ENCODE data around the gene C21orf58.

The C21orf58 gene

GRCh38 chr21:46362946-46363345 is 39.3 kb upstream of the C21orf58 start:
- Histone ChIP-seq H3K36me3 (ENCODE audit: insufficient read depth, low read length) (peaks cover 31% of the 10 kb centered on the region), H3K4me3 (ENCODE audit: low read depth in 1 of 2, low read length in 2 of 2) (no peak overlapping the region), H3K27me3 (ENCODE audit: control insufficient read depth in 1 of 2, insufficient read depth in 2 of 2, low read length in 2 of 2) (no peaks in the 10 kb centered on the region), H3K4me1 (ENCODE audit: insufficient read depth, low read length) (no peaks in the 10 kb centered on the region), H3K9ac (ENCODE audit: low read length) (no peak overlapping the region), H3K27ac (ENCODE audit: low read depth, low read length) (no peak overlapping the region), H3K9me3 (ENCODE audit: low read length) (no peaks in the 10 kb centered on the region)

GRCh38 chr21:46361935-46362334 is 38.3 kb upstream of the C21orf58 start:
- Histone ChIP-seq H3K9ac (ENCODE audit: low read length) (no peak overlapping the region), H3K4me3 (ENCODE audit: low read depth in 1 of 2, low read length in 2 of 2) (no peak overlapping the region), H3K4me1 (ENCODE audit: insufficient read depth, low read length) (no peaks in the 10 kb centered on the region), H3K27me3 (ENCODE audit: control insufficient read depth in 1 of 2, insufficient read depth in 2 of 2, low read length in 2 of 2) (no peaks in the 10 kb centered on the region), H3K36me3 (ENCODE audit: insufficient read depth, low read length) (peaks cover 36% of the 10 kb centered on the region), H3K27ac (ENCODE audit: low read depth, low read length) (no peak overlapping the region), H3K9me3 (ENCODE audit: low read length) (no peaks in the 10 kb centered on the region)

- Histone ChIP-seq H3K9me3 (ENCODE audit: low read length) (no peaks in the 10 kb centered on the region), H3K4me3 (ENCODE audit: low read depth in 1 of 2, low read length in 2 of 2) (no peak overlapping the region), H3K36me3 (ENCODE audit: insufficient read depth, low read length) (peaks cover 35% of the 10 kb centered on the region), H3K9ac (ENCODE audit: low read length) (no peak overlapping the region), H3K4me1 (ENCODE audit: insufficient read depth, low read length) (no peaks in the 10 kb centered on the region), H3K27me3 (ENCODE audit: control insufficient read depth in 1 of 2, insufficient read depth in 2 of 2, low read length in 2 of 2) (no peaks in the 10 kb centered on the region), H3K27ac (ENCODE audit: low read depth, low read length) (no peak overlapping the region)
Measured at GRCh38 chr21:46361176-46361575, 37.5 kb upstream of the C21orf58 start.

GRCh38 chr21:46357684-46358425 is 34.2 kb upstream of the C21orf58 start:
- H3K4me3 ChIP-seq (ENCODE audit: low read depth in 1 of 2, low read length in 2 of 2) = no peak overlapping the region
- no peak overlapping the region for H3K9ac ChIP-seq (ENCODE audit: low read length)
- H3K27ac ChIP-seq (ENCODE audit: low read depth, low read length) = no peak overlapping the region
- no peaks in the 10 kb centered on the region for H3K27me3 ChIP-seq (ENCODE audit: control insufficient read depth in 1 of 2, insufficient read depth in 2 of 2, low read length in 2 of 2)
- H3K36me3 ChIP-seq (ENCODE audit: insufficient read depth, low read length) = peaks cover 33% of the 10 kb centered on the region
- H3K9me3 ChIP-seq (ENCODE audit: low read length) = no peaks in the 10 kb centered on the region
- H3K4me1 ChIP-seq (ENCODE audit: insufficient read depth, low read length) = no peaks in the 10 kb centered on the region

GRCh38 chr21:46357335-46357604 is 33.6 kb upstream of the C21orf58 start:
- no peak overlapping the region for H3K4me3 ChIP-seq (ENCODE audit: low read depth in 1 of 2, low read length in 2 of 2)
- no peak overlapping the region for H3K9ac ChIP-seq (ENCODE audit: low read length)
- H3K4me1 ChIP-seq (ENCODE audit: insufficient read depth, low read length) = no peaks in the 10 kb centered on the region
- no peak overlapping the region for H3K27ac ChIP-seq (ENCODE audit: low read depth, low read length)
- no peaks in the 10 kb centered on the region for H3K9me3 ChIP-seq (ENCODE audit: low read length)
- peaks cover 36% of the 10 kb centered on the region for H3K36me3 ChIP-seq (ENCODE audit: insufficient read depth, low read length)
- no peaks in the 10 kb centered on the region for H3K27me3 ChIP-seq (ENCODE audit: control insufficient read depth in 1 of 2, insufficient read depth in 2 of 2, low read length in 2 of 2)

GRCh38 chr21:46356494-46357334 is 33.0 kb upstream of the C21orf58 start:
- Histone ChIP-seq H3K4me1 (ENCODE audit: insufficient read depth, low read length) (no peaks in the 10 kb centered on the region), H3K4me3 (ENCODE audit: low read depth in 1 of 2, low read length in 2 of 2) (no peak overlapping the region), H3K9ac (ENCODE audit: low read length) (no peak overlapping the region), H3K36me3 (ENCODE audit: insufficient read depth, low read length) (peaks cover 41% of the 10 kb centered on the region), H3K9me3 (ENCODE audit: low read length) (no peaks in the 10 kb centered on the region), H3K27ac (ENCODE audit: low read depth, low read length) (no peak overlapping the region), H3K27me3 (ENCODE audit: control insufficient read depth in 1 of 2, insufficient read depth in 2 of 2, low read length in 2 of 2) (no peaks in the 10 kb centered on the region)

GRCh38 chr21:46356005-46356338 is 32.3 kb upstream of the C21orf58 start:
- H3K9me3 ChIP-seq (ENCODE audit: low read length) = no peaks in the 10 kb centered on the region
- peaks cover 46% of the 10 kb centered on the region for H3K36me3 ChIP-seq (ENCODE audit: insufficient read depth, low read length)
- no peaks in the 10 kb centered on the region for H3K27me3 ChIP-seq (ENCODE audit: control insufficient read depth in 1 of 2, insufficient read depth in 2 of 2, low read length in 2 of 2)
- H3K4me3 ChIP-seq (ENCODE audit: low read depth in 1 of 2, low read length in 2 of 2) = no peak overlapping the region
- no peaks in the 10 kb centered on the region for H3K4me1 ChIP-seq (ENCODE audit: insufficient read depth, low read length)
- H3K9ac ChIP-seq (ENCODE audit: low read length) = no peak overlapping the region
- H3K27ac ChIP-seq (ENCODE audit: low read depth, low read length) = no peak overlapping the region

GRCh38 chr21:46355161-46356004 is 31.7 kb upstream of the C21orf58 start:
- Histone ChIP-seq H3K9me3 (ENCODE audit: low read length) (no peaks in the 10 kb centered on the region), H3K4me1 (ENCODE audit: insufficient read depth, low read length) (no peaks in the 10 kb centered on the region), H3K27me3 (ENCODE audit: control insufficient read depth in 1 of 2, insufficient read depth in 2 of 2, low read length in 2 of 2) (no peaks in the 10 kb centered on the region), H3K36me3 (ENCODE audit: insufficient read depth, low read length) (peaks cover 52% of the 10 kb centered on the region), H3K27ac (ENCODE audit: low read depth, low read length) (no peak overlapping the region), H3K9ac (ENCODE audit: low read length) (no peak overlapping the region), H3K4me3 (ENCODE audit: low read depth in 1 of 2, low read length in 2 of 2) (no peak overlapping the region)

GRCh38 chr21:46354518-46354917 is 30.8 kb upstream of the C21orf58 start:
- Histone ChIP-seq H3K27ac (ENCODE audit: low read depth, low read length) (no peak overlapping the region), H3K9ac (ENCODE audit: low read length) (no peak overlapping the region), H3K27me3 (ENCODE audit: control insufficient read depth in 1 of 2, insufficient read depth in 2 of 2, low read length in 2 of 2) (no peaks in the 10 kb centered on the region), H3K4me1 (ENCODE audit: insufficient read depth, low read length) (no peaks in the 10 kb centered on the region), H3K4me3 (ENCODE audit: low read depth in 1 of 2, low read length in 2 of 2) (no peak overlapping the region), H3K9me3 (ENCODE audit: low read length) (no peaks in the 10 kb centered on the region), H3K36me3 (ENCODE audit: insufficient read depth, low read length) (peaks cover 59% of the 10 kb centered on the region)

GRCh38 chr21:46354046-46354445 is 30.4 kb upstream of the C21orf58 start:
- H3K9ac ChIP-seq (ENCODE audit: low read length) = no peak overlapping the region
- H3K9me3 ChIP-seq (ENCODE audit: low read length) = no peaks in the 10 kb centered on the region
- H3K27me3 ChIP-seq (ENCODE audit: control insufficient read depth in 1 of 2, insufficient read depth in 2 of 2, low read length in 2 of 2) = no peaks in the 10 kb centered on the region
- H3K27ac ChIP-seq (ENCODE audit: low read depth, low read length) = no peak overlapping the region
- H3K4me3 ChIP-seq (ENCODE audit: low read depth in 1 of 2, low read length in 2 of 2) = no peak overlapping the region
- peaks cover 63% of the 10 kb centered on the region for H3K36me3 ChIP-seq (ENCODE audit: insufficient read depth, low read length)
- H3K4me1 ChIP-seq (ENCODE audit: insufficient read depth, low read length) = no peaks in the 10 kb centered on the region

GRCh38 chr21:46352913-46353312 is 29.2 kb upstream of the C21orf58 start:
- Histone ChIP-seq H3K9ac (ENCODE audit: low read length) (no peak overlapping the region), H3K27me3 (ENCODE audit: control insufficient read depth in 1 of 2, insufficient read depth in 2 of 2, low read length in 2 of 2) (no peaks in the 10 kb centered on the region), H3K36me3 (ENCODE audit: insufficient read depth, low read length) (peaks cover 67% of the 10 kb centered on the region), H3K27ac (ENCODE audit: low read depth, low read length) (no peak overlapping the region), H3K4me3 (ENCODE audit: low read depth in 1 of 2, low read length in 2 of 2) (no peak overlapping the region), H3K9me3 (ENCODE audit: low read length) (no peaks in the 10 kb centered on the region), H3K4me1 (ENCODE audit: insufficient read depth, low read length) (no peaks in the 10 kb centered on the region)
